ENCODE data around the gene CLEC4E.
A peak's percentile ranks its signal among the peaks of the same experiment; 100 is the strongest.
"Not testable (repeated sequence)": the region's sequence is repeated elsewhere in the genome, so short reads cannot be mapped to it uniquely, and the experiment has no call there.

CLEC4E gene

GRCh38 chr12:8540831-8541230, at the start of gene CLEC4E:
Gene CLEC4E (minus strand): TSS chr12:8540905. CDS start chr12:8540797, 108 bp downstream.
- DNase-seq (ENCODE audit: low read depth in 2 of 2): not testable (repeated sequence)

- DNase-seq (ENCODE audit: low read depth in 2 of 2): no peak
Observed at GRCh38 chr12:8589679-8590078, 49.0 kb upstream of the CLEC4E start.

DNA sequence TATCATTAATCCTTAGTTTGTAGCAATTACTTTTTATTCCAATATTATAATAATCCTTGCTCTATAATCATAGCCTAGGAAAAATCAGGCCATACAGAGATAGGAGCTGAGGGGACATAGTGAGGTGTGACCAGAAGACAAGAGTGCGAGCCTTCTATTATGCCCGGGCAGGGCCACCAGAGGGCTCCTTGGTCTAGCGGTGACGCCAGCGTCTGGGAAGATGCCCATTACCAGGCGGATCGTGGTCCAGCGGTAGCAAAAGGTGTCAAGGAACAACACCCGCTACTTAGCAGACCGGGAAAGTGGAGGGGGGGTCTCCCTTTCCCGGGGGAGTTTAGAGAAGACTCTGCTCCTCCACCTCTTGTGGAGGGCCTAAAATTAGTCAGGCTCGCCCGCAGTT, 43.8 kb upstream of the CLEC4E start:
- DNase-seq (ENCODE audit: low read depth in 2 of 2): not testable (repeated sequence)

DNA sequence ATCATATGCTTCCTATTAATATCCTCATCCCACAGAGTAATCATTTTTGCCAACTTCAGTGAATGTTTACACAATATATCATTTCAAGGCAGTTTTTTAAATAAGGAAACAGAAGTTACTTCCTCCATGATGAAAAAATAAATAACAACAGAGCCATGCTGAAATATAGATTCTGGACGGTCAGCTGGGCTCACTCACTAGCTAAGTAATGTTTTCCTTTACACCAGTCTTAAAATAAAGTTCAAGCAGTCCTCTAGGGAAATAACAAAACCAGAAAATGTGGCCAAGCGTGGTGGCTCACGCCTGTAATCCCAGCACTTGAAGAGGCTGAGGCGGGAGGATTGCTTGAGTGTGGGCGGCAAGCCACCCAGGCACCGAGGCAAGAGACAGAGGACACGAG, 43.3 kb upstream of the CLEC4E start:
- no peak for DNase-seq (ENCODE audit: low read depth in 2 of 2)

DNA sequence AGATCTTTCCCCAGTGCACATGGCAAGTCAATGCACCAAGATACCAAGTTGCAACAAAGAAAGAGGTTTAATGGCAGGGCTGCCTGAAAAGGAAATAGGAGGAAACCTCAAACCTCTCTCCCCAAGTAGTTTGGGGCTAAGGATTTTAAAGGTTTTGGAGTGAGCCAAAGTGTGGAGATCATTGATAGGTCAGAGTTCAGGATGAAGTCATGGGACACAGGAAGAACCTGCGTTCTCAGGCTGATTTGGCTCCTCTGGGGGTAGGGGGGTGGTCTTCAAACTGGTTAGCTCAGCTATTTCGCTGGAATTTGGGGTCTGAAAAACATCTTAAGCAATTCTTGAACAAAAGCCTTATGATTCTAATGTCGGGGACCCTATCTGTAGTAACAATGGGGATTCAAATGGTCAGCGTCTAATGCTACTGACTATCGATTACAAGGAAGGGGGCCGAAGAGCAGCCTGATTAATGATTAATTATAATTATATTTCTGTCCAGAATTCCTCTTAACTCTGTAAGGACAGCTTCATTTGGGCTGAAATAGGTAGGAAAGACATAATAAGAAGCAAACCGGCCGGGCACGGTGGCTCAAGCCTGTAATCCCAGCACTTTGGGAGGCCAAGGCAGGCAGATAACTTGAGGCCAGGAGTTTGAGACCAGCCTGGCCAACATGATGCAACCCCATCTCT, 40.5 kb upstream of the CLEC4E start:
- DNase-seq (ENCODE audit: low read depth in 2 of 2): no peak

DNA sequence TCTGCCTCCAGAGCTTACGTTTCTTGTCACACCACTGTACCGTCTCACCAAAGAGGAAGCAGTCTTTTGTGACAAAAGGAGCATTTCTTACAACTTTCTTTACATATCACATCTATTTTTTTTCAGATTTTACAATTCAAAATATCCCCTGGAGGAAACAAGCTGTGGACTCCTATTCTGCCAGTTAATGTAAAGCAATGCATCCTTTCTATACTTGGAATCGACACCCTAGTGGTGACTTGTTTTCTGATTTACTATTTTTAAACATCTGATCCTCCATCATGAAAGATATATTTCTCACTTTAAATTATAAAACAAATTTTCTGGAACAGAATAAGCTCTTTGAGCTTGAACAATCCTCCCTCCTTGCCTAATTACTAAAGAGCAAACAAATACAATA, 37.2 kb upstream of the CLEC4E start:
- DNase-seq (ENCODE audit: low read depth in 2 of 2): no peak

GRCh38 chr12:8572507-8572906, 31.8 kb upstream of the CLEC4E start:
- no peak for DNase-seq (ENCODE audit: low read depth in 2 of 2)

- DNase-seq (ENCODE audit: low read depth in 2 of 2): no peak
Observed at GRCh38 chr12:8566525-8566924, 25.8 kb upstream of the CLEC4E start.

GRCh38 chr12:8566052-8566451, 25.3 kb upstream of the CLEC4E start:
- not testable (repeated sequence) for DNase-seq (ENCODE audit: low read depth in 2 of 2)

DNA sequence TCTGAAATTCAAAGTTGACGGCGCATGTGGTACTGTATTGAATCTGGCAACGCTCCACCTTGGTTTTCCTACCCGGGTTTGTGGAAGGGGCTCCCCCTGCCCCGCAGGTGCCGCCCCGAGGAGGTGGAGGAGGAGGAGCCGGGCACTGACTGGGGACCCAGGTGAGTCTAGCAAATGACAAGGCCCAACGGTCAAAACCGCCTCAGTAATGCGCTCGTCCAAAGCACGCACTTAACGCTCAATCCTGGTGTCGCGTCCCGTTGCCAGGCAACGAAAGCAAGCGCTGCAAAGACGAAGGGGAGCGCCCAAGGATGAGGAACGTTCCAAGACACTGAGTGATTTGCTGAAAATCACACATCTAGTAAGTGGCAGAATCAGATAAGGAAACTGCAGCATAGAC, 24.0 kb upstream of the CLEC4E start:
- DNase-seq (ENCODE audit: low read depth in 2 of 2): no peak

- DNase-seq (ENCODE audit: low read depth in 2 of 2): no peak
Observed at GRCh38 chr12:8563356-8563755, 22.7 kb upstream of the CLEC4E start.

DNA sequence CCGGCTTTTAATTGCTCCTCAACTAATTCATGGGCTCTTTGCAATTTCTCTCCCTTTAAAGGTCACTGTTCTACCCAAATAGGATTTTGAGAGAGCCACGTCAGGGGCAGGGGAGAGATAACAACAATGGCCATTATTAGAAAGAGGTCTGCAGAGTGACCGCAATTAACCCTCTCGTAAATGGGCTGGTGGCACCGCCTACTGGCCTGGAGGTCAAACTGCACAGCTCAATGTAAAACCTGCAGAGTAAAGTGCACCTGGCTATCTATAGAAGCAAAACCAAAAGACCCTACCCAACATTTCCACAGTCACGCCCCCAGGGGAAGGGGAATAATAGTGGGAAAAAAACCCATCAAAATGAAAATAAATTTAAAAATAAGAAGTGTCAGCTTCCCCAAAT, 21.6 kb upstream of the CLEC4E start:
- DNase-seq (ENCODE audit: low read depth in 2 of 2): no peak

GRCh38 chr12:8561011-8561410, 20.3 kb upstream of the CLEC4E start:
- no peak for DNase-seq (ENCODE audit: low read depth in 2 of 2)

DNA sequence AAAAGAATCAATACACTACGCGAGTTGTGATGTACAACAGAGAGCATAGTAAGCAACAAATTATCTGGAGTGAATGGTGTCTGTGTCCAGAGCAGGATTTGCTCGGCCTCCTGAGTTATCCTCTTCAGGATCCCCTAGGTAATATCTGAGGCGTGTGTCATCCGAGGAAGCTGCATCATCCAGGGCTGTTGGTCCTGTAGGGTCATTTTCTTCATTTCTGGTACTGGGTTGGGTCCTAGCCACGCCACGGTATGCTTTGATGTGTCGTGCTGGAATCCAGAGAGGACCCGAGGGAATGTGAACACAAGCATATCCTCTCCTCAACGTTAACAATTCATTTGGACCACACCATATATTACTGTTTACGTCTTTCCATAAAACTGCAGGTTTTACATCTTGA, 19.0 kb upstream of the CLEC4E start:
- DNase-seq (ENCODE audit: low read depth in 2 of 2): no peak

GRCh38 chr12:8556531-8557097, 15.9 kb upstream of the CLEC4E start:
- DNase-seq (ENCODE audit: low read depth in 2 of 2): no peak

DNA sequence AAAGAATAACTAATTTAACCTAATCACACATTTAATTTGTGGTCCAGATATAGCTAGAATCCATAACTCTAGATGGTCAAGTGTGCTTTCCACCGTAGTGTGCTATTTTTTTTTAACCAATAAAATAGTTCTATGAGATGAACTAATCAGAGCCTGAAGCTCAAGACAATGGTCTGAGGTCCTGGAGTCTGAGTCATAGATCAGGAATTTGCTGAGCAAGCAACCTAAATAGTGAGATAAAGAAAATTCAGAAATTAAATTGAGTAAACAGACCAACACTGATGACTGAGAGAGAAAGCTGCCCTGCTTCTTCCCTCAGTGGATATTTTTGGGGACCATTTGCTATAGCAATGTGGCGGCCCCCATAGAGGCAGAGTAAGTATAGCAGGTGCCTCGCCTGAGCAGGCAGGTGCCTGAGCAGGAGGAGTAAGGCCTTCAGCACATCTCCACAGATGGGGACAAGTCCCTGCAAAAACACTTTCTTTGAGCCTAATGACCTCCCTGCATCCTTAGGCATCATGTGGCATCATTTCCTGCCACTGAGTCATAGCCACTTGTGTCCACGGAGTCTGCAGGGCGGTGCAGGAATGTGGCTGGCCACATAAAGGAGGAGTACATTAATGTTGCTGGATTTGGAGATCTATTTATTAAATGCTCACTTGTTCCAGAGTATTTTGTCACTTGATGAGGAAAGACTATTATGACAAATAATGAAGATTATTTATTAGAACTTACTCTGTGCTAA, 13.9 kb upstream of the CLEC4E start:
- no peak for DNase-seq (ENCODE audit: low read depth in 2 of 2)

- no peak for DNase-seq (ENCODE audit: low read depth in 2 of 2)
Observed at GRCh38 chr12:8553088-8553627, 12.5 kb upstream of the CLEC4E start.

GRCh38 chr12:8549381-8549780, 8.7 kb upstream of the CLEC4E start:
- DNase-seq (ENCODE audit: low read depth in 2 of 2): no peak

DNA sequence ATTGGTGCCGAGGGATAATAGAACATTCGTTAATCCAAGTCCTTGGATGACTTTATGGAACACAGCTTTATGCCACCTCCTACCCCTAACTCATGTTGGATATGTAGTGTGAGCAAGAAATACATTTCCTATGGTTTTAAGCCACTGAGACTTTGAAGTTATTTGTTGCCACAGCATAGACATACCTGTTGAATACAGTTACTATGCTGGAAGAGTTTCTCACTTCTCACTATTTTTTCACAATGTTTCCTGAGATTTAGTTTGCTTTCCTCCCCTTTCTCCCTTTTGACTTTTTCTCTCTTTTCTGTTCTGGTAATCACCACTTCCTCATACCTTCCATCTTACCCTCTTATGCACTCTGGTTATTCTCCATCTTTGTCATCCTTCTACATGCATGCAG, 7.5 kb upstream of the CLEC4E start:
- no peak for DNase-seq (ENCODE audit: low read depth in 2 of 2)

- no peak for DNase-seq (ENCODE audit: low read depth in 2 of 2)
Observed at GRCh38 chr12:8547645-8548044, 6.9 kb upstream of the CLEC4E start.

- DNase-seq (ENCODE audit: low read depth in 2 of 2): no peak
Observed at GRCh38 chr12:8546591-8546990, 5.9 kb upstream of the CLEC4E start.

- peak; percentile 42 to 48 for DNase-seq (ENCODE audit: low read depth in 2 of 2)
Observed at GRCh38 chr12:8544295-8544694, 3.6 kb upstream of the CLEC4E start.

GRCh38 chr12:8541562-8541961, 857 bp upstream of the CLEC4E start:
- no peak for DNase-seq (ENCODE audit: low read depth in 2 of 2)
